Naive thymus-derived CD4-positive, alpha-beta T cell (primary cell): Measurements from ENCODE around the gene LRMDA. TPM values are rescaled to one million over a fixed set of nuclear protein-coding genes. Genes with fewer than 3 reads are reported as not detected.

Source experiments
- ATAC-seq: fragments of 150-1000 bp; cut with Tn5 transposase; 2 replicates; pipeline ENCODE4 v1.10.0; 2021; ENCODE audit warnings: mild to moderate bottlenecking, moderate library complexity
- CTCF ChIA-PET: fragments of 350-600 bp; sonication (Branson Sonifier 250); formaldehyde crosslinking; loops from one replicate; lab custom pipeline; 2021; ENCODE audit warnings: antibody characterized with exemption; lab: Charles Lee
- POLR2A ChIA-PET: fragments of 350-600 bp; sonication (Branson Sonifier 250); formaldehyde crosslinking; loops from one replicate; lab custom pipeline; 2021; ENCODE audit warnings: antibody characterized with exemption, inconsistent platforms; lab: Charles Lee
- DNase-seq, 9 donors: peaks; one replicate each; pipeline versions ENCODE4 v3.0.0 to v3.0.0-alpha.2; 2020 to 2022; ENCODE audit warnings: mixed read lengths in 1 of 9
- H3K27ac ChIP-seq: one replicate; pipeline ENCODE4 v1.7.0; 2013; ENCODE audit warnings: mild to moderate bottlenecking, low read depth, low read length, moderate library complexity
- H3K27me3 ChIP-seq, 2 donors: one replicate each; pipeline ENCODE4 v1.7.0; 2013; ENCODE audit warnings: low read length in 2 of 2, mild to moderate bottlenecking in 2 of 2, moderate library complexity in 2 of 2; ENCODE audit not compliant: control insufficient read depth in 2 of 2, insufficient read depth in 2 of 2
- H3K36me3 ChIP-seq, 3 experiments: 1 replicate in 2 of 3; 2 replicates in 1 of 3; pipeline ENCODE4 v1.7.0; 2013; ENCODE audit warnings: low read length in 3 of 3, mild to moderate bottlenecking in 3 of 3, moderate library complexity in 1 of 3; ENCODE audit not compliant: insufficient read depth in 3 of 3, control insufficient read depth in 2 of 3
- H3K4me1 ChIP-seq, 2 donors: one replicate each; pipeline ENCODE4 v1.7.0; 2013; ENCODE audit warnings: low read length in 2 of 2, mild to moderate bottlenecking in 2 of 2, moderate library complexity in 1 of 2; ENCODE audit not compliant: control insufficient read depth in 2 of 2, insufficient read depth in 2 of 2
- H3K4me3 ChIP-seq: 2 replicates; pipeline ENCODE4 v1.7.0; 2013; ENCODE audit warnings: mild to moderate bottlenecking, low read length
- H3K9me3 ChIP-seq, 3 experiments: 1 replicate in 2 of 3; 2 replicates in 1 of 3; pipeline ENCODE4 v1.7.0; 2013; ENCODE audit warnings: low read length in 3 of 3; ENCODE audit not compliant: control insufficient read depth in 2 of 3
- H3K27ac Mint-ChIP-seq, 9 donors: one replicate each; pipeline ENCODE4 v1.8.0; 2020 to 2022; ENCODE audit warnings: mixed read lengths in 9 of 9, mild to moderate bottlenecking in 8 of 9, moderate library complexity in 5 of 9, inconsistent platforms in 2 of 9
- H3K27me3 Mint-ChIP-seq, 5 donors: one replicate each; pipeline ENCODE4 v1.8.0; 2021 to 2022; ENCODE audit warnings: mixed read lengths in 5 of 5, mild to moderate bottlenecking in 1 of 5
- H3K36me3 Mint-ChIP-seq, 5 donors: one replicate each; pipeline ENCODE4 v1.8.0; 2020 to 2022; ENCODE audit warnings: mixed read lengths in 5 of 5, mild to moderate bottlenecking in 3 of 5, inconsistent platforms in 1 of 5
- H3K4me1 Mint-ChIP-seq, 7 donors: one replicate each; pipeline ENCODE4 v1.8.0; 2020 to 2022; ENCODE audit warnings: mixed read lengths in 7 of 7, mild to moderate bottlenecking in 3 of 7, inconsistent platforms in 1 of 7
- H3K4me3 Mint-ChIP-seq, 10 donors: one replicate each; pipeline ENCODE4 v1.8.0; 2020 to 2022; ENCODE audit warnings: mild to moderate bottlenecking in 10 of 10, mixed read lengths in 10 of 10, moderate library complexity in 6 of 10, inconsistent platforms in 2 of 10
- H3K9me3 Mint-ChIP-seq, 11 donors: one replicate each; pipeline ENCODE4 v1.8.0; 2020 to 2022; ENCODE audit warnings: mixed read lengths in 11 of 11, mild to moderate bottlenecking in 4 of 11, inconsistent platforms in 1 of 11, moderate library complexity in 1 of 11
- intact Hi-C, 2 donors: fragments of 100-400 bp; cut with micrococcal nuclease; formaldehyde crosslinking; loops; one replicate each; pipeline ENCODE4 v1.15.1; 2023
- polyA plus RNA-seq, 2 donors: library from polyadenylated mRNA; unstranded; fragments of 300-500 nt; fragmentation: Illumina TruSeq; gene quantifications; one replicate each; pipeline ENCODE4 v1.2.3, GENCODE V29; 2021
- total RNA-seq, 6 experiments: library from RNA in 5 of 6; stranded (reverse) in 5 of 6; gene quantifications; 1 replicate in 5 of 6; 2 replicates in 1 of 6; pipeline ENCODE4 v1.2.3 and lab custom pipeline; 2021 to 2026

LRMDA gene
- total and polyA plus RNA-seq, 7 experiments from 2014 or later, result 0.57 to 14.9 (median 3.0) TPM; not detected in 4

GRCh38 chr10:75408911-75409885 is 22.2 kb upstream of the LRMDA start:
- ChIA-PET CTCF (no interaction called here), POLR2A (no interaction called here)
- Histone ChIP-seq H3K9me3 (no peaks in the 10 kb centered on the region), H3K36me3 (no peaks in the 10 kb centered on the region), H3K4me3 (peak overlapping the region; percentile 46), H3K4me1 (peaks cover 0 to 9% of the 10 kb centered on the region in 2 donors), H3K27ac (no peak overlapping the region), H3K27me3 (peaks cover 0 to 14% of the 10 kb centered on the region in 2 donors)
- peak; percentile 82 for ATAC-seq
- peaks cover 62 to 76% (median 64%) of the 10 kb centered on the region in 5 donors for H3K27me3 Mint-ChIP-seq
- peaks cover 0 to 11% (median 1%) of the 10 kb centered on the region in 11 donors for H3K9me3 Mint-ChIP-seq
- H3K4me1 Mint-ChIP-seq, result peaks cover 7 to 30% (median 19%) of the 10 kb centered on the region in 7 donors
- H3K36me3 Mint-ChIP-seq, result peaks cover 0 to 5% (median 4%) of the 10 kb centered on the region in 5 donors
- DNase-seq, result peak in 5 of 9 donors; percentile 31 to 36 (median 34)
- peak overlapping the region; percentile 65 to 85 (median 80) for H3K4me3 Mint-ChIP-seq
- intact Hi-C loops, result loop anchor here (10.0 kb wide), 1 partner anchor 1576 kb away; no protein-coding TSS in a partner anchor
- H3K27ac Mint-ChIP-seq, result no peak overlapping the region

DNA sequence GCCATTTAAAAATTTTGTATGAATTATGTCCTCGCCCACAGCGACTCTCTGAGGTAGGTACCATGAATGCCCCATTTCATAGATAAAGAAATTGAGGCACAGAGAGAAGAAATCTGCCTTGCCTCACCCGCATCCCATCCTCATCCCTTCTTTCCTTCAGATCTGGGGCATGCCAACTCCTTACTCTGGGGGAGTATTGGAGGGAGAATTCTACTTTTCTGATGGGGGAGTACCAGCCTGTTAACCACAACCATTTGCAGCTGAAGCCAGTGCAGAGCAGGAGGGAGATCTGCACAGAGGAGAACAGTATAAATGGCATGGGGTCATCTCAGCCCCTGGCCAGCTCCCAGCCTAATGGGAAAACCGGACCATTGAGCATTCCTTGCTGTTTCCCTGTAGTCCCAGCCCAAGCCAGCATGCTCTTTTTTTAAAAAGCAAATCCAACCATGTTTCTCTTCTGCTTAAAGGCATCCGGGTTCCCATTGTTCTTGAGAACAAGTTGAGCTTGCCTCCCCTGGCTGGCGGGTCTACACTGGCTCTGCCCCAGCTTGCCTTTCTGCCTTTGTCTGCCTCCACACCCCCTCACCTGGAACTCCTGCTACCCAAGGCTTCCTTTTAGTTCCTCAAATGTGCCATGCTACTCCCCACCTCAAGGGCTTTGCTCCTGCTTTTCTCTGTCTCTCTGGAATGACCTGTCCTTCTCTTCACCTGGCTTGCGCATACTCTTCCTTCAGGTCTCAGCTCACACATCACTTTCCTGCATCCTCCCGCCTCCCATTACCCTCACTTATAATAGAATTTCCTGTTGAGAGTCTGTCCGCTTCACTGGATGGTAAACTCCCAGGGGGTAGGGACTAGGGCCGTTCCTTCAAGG is 21.1 kb upstream of the LRMDA start:
- peaks cover 0 to 9% of the 10 kb centered on the region in 2 donors for H3K4me1 ChIP-seq
- Mint-ChIP-seq H3K36me3 (peaks cover 0 to 4% (median 4%) of the 10 kb centered on the region in 5 donors), H3K4me3 (peak overlapping the region; percentile 65 to 85 (median 78)), H3K4me1 (peaks cover 6 to 29% (median 18%) of the 10 kb centered on the region in 7 donors), H3K27me3 (peaks cover 59 to 78% (median 66%) of the 10 kb centered on the region in 5 donors), H3K27ac (peak overlapping the region in 1 of 9 donors; percentile 29), H3K9me3 (peaks cover 0 to 11% (median 1%) of the 10 kb centered on the region in 11 donors)
- no peak overlapping the region for H3K27ac ChIP-seq
- DNase-seq, result no peak
- no peak for ATAC-seq
- no peaks in the 10 kb centered on the region for H3K9me3 ChIP-seq
- ChIA-PET CTCF (no interaction called here), POLR2A (no interaction called here)
- H3K36me3 ChIP-seq, result no peaks in the 10 kb centered on the region
- peaks cover 0 to 14% of the 10 kb centered on the region in 2 donors for H3K27me3 ChIP-seq
- intact Hi-C loops, result no loop called here
- H3K4me3 ChIP-seq, result no peak overlapping the region

DNA sequence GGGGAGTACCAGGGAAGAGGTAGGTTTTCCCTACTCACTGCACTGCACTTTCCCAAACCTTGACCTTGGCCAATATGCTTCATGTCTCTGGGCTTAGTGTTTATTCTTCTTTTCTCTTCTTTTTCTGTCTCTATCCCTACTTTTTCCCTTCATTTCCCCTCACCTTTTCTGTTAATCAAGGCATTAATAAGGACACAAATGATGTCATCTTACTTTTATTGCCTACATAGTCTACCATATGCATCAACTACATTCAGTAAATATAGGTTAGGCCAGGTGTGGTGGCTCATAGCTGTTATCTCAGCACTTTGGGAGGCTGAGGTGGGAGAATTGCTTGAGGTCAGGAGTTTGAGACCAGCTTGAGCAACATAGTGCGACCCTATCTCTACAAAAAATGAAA is 16.9 kb upstream of the LRMDA start:
- Mint-ChIP-seq H3K27me3 (peaks cover 46 to 71% (median 50%) of the 10 kb centered on the region in 5 donors), H3K4me3 (no peak overlapping the region), H3K36me3 (peaks cover 0 to 3% (median 0%) of the 10 kb centered on the region in 5 donors), H3K27ac (no peak overlapping the region), H3K9me3 (peaks cover 0 to 6% (median 0%) of the 10 kb centered on the region in 11 donors), H3K4me1 (peaks cover 0 to 12% (median 6%) of the 10 kb centered on the region in 7 donors)
- Histone ChIP-seq H3K27ac (no peak overlapping the region), H3K4me3 (no peak overlapping the region), H3K36me3 (no peaks in the 10 kb centered on the region), H3K27me3 (no peaks in the 10 kb centered on the region), H3K4me1 (no peaks in the 10 kb centered on the region), H3K9me3 (no peaks in the 10 kb centered on the region)
- POLR2A ChIA-PET, result no interaction called here
- ATAC-seq (no peak), DNase-seq (no peak)
- intact Hi-C loops, result no loop called here
- CTCF ChIA-PET, result no interaction called here

DNA sequence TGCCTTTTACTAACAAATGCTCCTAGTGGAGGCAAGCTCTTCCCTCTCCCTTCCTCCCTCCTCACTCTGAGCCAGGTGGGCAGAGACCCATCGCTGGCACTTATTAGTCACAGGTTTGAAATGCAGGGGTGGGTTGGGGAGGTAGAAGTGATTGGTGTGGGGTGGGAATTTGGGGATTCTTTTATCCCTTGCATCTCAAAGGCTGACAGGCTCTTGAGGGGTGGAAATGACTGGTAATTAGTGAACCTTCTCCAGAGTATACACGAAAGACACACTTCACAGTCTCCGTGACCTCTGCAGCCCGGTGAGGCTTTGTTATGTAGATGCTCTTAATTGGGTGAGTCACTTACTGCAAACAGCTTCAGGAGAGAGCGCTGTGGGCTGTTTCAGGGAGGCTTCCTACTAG is 13.9 kb upstream of the LRMDA start:
- ATAC-seq, result no peak
- H3K27ac ChIP-seq, result no peak overlapping the region
- Mint-ChIP-seq H3K9me3 (no peaks in the 10 kb centered on the region), H3K27ac (no peak overlapping the region), H3K4me1 (no peaks in the 10 kb centered on the region), H3K36me3 (no peaks in the 10 kb centered on the region), H3K4me3 (no peak overlapping the region), H3K27me3 (peaks cover 20 to 47% (median 29%) of the 10 kb centered on the region in 5 donors)
- no peak for DNase-seq
- H3K4me3 ChIP-seq, result no peak overlapping the region
- no peaks in the 10 kb centered on the region for H3K27me3 ChIP-seq
- H3K9me3 ChIP-seq, result no peaks in the 10 kb centered on the region
- POLR2A ChIA-PET, result no interaction called here
- intact Hi-C loops, result no loop called here
- H3K36me3 ChIP-seq, result no peaks in the 10 kb centered on the region
- CTCF ChIA-PET, result no interaction called here
- H3K4me1 ChIP-seq, result no peaks in the 10 kb centered on the region

- H3K4me3 Mint-ChIP-seq, result no peak overlapping the region
Observed at GRCh38 chr10:75418293-75418692, 13.1 kb upstream of the LRMDA start.

GRCh38 chr10:75418712-75419111 is 12.7 kb upstream of the LRMDA start:
- H3K4me3 Mint-ChIP-seq, result no peak overlapping the region
- H3K27me3 ChIP-seq, result no peaks in the 10 kb centered on the region
- H3K4me1 ChIP-seq, result no peaks in the 10 kb centered on the region
- no peak overlapping the region for H3K4me3 ChIP-seq
- DNase-seq (no peak), ATAC-seq (no peak)
- H3K27ac ChIP-seq, result no peak overlapping the region
- no peaks in the 10 kb centered on the region for H3K36me3 Mint-ChIP-seq
- no peaks in the 10 kb centered on the region for H3K9me3 ChIP-seq
- H3K27ac Mint-ChIP-seq, result no peak overlapping the region
- intact Hi-C loops, result no loop called here
- ChIA-PET POLR2A (no interaction called here), CTCF (no interaction called here)
- no peaks in the 10 kb centered on the region for H3K4me1 Mint-ChIP-seq
- peaks cover 0 to 3% (median 0%) of the 10 kb centered on the region in 11 donors for H3K9me3 Mint-ChIP-seq
- peaks cover 15 to 53% (median 26%) of the 10 kb centered on the region in 5 donors for H3K27me3 Mint-ChIP-seq
- H3K36me3 ChIP-seq, result no peaks in the 10 kb centered on the region

More at GRCh38 chr10:75418293-75418692, 13.1 kb upstream of the LRMDA start:
- CTCF ChIA-PET, result no interaction called here
- peaks cover 0 to 3% (median 0%) of the 10 kb centered on the region in 11 donors for H3K9me3 Mint-ChIP-seq
- no peaks in the 10 kb centered on the region for H3K36me3 Mint-ChIP-seq
- no peaks in the 10 kb centered on the region for H3K4me1 Mint-ChIP-seq
- Histone ChIP-seq H3K4me3 (no peak overlapping the region), H3K27me3 (no peaks in the 10 kb centered on the region), H3K27ac (no peak overlapping the region), H3K9me3 (no peaks in the 10 kb centered on the region), H3K36me3 (no peaks in the 10 kb centered on the region), H3K4me1 (no peaks in the 10 kb centered on the region)
- POLR2A ChIA-PET, result no interaction called here
- no peak overlapping the region for H3K27ac Mint-ChIP-seq
- no peak for ATAC-seq
- intact Hi-C loops, result no loop called here
- no peak for DNase-seq
- H3K27me3 Mint-ChIP-seq, result peaks cover 17 to 54% (median 28%) of the 10 kb centered on the region in 5 donors
